Activated gamma-delta T cell (primary cell): ENCODE measurements around the gene GALR3.

Experiments used
- DNase-seq: peaks from one replicate; lab custom pipeline; 2025; lab: John Stamatoyannopoulos, UW

The GALR3 gene

DNA sequence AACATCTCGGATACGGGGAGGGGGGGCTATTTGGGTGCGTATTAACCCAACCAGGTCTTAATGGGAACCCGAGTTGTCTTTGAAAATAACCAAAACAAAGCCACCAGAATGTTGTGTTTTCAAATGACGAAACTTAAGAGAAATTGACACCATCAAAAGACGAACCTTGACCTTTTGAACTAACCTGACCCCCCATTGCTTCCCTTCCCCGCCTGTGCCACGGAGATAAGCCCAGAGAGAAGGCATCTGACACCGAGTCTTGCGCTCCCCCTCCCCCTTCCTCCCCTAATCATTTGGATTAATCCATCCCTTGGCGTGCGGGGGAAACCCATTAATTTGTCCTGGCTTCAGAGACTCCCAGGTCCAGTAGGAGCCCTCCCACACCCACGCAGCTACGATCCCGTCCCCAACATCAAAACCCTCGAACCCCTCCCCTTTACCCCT, 20.0 kb upstream of the GALR3 start:
- no peak for DNase-seq

DNA sequence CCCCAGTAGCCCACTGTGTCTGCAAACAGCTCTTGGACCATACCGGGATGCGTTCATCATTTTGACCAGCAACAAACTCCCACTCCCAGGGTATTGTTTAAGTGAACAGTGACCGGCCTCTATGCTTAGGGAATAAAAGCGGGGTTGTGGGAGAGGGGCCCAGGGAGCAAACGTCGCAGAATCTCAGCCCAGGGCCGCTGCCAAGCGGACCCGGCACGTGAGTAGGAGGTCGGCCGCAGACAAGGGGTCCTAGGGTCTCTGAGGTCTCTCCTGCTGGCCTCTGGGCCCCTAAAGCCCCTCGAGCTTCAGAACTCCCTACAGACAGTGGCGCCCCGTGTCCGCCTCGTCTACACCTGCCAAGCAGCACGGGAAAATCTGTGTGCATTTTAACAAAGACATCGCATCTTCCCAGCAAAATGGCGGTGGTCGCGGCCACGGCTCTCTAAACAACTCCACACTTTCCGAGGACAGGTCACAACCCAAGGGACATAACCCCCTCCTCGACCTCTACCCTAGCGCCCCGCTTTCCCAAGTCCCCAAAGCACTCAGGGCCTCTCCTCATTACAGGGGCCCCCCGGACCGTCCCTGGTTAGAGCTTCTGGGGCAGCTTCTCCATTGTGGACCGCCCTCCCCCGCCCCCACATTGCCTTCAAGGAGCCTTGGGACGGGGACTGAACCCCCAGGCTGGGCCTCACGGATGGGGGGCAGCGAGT, 19.4 kb upstream of the GALR3 start:
- no peak for DNase-seq

DNA sequence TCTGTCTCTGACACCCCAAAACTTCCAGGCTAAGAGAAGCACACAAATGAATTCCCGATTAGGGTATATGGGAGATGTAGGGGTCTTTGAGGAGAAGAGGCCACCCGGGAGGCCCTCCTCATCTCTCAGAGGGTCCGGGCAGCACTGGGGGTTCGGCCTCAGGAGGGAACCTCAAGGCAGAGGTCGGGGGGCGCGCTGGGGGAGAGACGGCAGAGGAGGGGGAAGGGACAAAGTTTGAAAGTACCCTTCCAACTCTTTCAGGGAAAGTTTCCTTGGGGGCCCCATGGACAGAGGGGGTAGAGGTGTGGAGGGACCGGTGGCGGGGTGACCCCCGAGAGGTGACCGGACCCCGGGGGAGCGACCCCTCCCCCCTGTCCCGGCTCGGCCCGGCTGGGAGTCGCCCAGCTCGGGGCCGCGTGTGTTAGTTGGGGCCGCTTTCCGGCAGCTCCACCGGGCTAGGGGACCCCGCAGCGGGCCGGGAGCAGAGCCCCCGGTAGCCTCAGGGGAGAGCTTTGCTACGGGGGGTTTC, 18.8 kb upstream of the GALR3 start:
- no peak for DNase-seq

DNA sequence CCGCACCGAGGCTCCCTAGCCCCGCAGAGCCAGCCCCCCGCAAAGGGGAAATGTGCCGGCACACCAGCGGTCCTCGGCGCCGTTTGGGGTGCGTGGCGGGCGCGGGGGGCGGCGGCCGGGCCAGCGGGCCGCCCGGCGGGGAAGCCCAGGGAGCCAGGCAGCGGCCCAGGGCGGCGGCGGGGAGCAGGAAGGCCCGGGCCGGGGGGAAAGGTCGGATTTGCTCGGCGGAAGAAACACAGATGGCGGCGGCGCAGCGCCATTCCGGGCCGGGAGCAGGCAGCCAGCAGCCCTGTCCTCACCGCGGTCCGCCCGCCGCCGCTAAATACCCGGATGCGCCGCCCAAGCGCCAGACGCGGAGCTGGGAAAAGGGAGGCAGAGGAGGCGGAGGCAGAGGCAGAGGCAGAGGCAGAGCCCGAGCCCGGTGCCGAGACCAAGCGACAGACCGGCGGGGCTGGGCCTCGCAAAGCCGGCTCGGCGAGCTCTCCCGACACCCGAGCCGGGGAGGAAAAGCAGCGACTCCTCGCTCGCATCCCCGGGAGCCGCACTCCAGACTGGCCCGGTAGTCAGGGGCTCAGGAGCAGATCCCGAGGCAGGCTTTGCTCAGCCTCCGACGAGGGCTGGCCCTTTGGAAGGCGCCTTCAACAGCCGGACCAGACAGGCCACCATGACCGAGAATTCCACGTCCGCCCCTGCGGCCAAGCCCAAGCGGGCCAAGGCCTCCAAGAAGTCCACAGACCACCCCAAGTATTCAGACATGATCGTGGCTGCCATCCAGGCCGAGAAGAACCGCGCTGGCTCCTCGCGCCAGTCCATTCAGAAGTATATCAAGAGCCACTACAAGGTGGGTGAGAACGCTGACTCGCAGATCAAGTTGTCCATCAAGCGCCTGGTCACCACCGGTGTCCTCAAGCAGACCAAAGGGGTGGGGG, 18.0 kb upstream of the GALR3 start:
- DNase-seq, result peak; percentile 43

DNA sequence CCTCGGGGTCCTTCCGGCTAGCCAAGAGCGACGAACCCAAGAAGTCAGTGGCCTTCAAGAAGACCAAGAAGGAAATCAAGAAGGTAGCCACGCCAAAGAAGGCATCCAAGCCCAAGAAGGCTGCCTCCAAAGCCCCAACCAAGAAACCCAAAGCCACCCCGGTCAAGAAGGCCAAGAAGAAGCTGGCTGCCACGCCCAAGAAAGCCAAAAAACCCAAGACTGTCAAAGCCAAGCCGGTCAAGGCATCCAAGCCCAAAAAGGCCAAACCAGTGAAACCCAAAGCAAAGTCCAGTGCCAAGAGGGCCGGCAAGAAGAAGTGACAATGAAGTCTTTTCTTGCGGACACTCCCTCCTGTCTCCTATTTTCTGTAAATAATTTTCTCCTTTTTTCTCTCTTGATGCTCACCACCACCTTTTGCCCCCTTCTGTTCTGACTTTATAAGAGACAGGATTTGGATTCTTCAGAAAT, 17.3 kb upstream of the GALR3 start:
- DNase-seq, result no peak

DNA sequence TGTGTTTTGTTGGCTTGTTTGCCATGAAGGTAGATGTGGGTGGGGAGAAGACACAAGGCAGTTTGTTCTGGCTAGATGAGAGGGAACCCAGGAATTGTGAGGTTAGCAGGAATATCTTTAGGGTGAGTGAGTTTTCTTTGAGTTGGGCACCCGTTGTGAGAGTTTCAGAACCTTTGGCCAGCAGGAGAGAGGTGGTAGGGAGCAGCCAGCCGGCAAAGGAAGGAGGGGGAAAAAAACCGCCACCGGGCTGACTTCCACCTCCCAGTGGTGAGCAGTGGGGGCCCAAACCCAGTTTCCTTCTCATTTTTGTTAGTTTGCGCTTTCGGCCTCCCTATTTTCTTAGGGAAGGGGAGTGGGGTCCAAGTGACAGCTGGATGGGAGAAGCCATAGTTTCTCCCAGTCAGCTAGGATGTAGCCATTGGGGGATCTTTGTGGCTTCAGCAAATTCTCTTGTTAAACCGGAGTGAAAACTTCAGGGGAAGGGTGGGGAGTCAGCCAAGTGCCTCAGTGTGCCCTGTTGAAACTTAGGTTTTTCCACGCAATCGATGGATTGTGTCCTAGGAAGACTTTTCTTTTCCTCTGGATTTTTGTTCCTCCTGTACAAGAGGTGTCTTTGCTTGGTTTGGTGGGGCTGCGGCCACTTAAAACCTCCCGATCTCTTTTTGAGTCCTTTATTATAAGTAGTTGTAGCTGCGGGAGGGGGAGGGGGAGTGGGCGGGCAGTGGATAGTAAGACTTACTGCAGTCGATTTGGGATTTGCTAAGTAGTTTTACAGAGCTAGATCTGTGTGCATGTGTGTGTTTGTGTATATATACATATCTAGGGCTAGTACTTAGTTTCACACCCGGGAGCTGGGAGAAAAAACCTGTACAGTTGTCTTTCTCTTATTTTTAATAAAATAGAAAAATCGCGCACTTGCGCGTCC, 16.5 kb upstream of the GALR3 start:
- DNase-seq, result no peak

DNA sequence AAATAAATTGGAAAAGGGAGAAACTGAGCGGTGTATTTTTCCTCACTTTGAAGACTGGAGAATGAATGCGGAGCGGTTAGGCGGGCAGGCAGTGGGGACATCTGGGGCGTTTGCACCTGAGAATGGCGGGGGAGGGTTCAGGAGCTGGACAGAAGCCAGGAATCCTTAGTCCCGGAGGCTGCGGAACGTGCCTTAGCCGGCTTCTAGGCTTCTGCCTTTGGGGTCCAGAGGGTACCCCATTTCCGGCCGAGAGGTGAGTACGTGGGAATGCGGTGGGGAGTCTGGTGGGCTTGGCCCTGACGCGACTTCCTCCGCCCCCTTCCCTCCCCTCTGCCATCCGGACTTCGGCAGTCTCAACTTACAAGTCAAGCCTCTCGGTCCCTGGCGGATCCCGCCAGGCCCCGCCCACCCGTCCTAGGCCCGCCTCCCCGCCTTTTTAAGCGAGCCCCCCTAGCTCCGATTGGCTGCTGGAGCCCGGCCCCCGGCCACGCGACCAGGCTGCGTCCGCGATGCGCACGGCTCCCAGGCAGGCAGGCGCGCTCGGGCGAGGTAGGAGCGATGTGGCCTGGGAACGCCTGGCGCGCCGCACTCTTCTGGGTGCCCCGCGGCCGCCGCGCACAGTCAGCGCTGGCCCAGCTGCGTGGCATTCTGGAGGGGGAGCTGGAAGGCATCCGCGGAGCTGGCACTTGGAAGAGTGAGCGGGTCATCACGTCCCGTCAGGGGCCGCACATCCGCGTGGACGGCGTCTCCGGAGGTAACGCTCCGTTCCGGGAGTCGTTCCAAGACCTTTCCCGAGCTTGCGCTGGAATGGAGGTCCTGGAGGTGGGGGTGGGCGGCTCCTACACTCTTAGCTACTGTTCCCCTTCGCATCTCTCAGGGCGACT, 15.5 kb upstream of the GALR3 start, which contains the start of gene GCAT:
GCAT (plus strand) TSS at position 525 of the 884 bp plus-strand sequence; CDS start at position 559, 34 bp downstream.
- peak; percentile 78 for DNase-seq

DNA sequence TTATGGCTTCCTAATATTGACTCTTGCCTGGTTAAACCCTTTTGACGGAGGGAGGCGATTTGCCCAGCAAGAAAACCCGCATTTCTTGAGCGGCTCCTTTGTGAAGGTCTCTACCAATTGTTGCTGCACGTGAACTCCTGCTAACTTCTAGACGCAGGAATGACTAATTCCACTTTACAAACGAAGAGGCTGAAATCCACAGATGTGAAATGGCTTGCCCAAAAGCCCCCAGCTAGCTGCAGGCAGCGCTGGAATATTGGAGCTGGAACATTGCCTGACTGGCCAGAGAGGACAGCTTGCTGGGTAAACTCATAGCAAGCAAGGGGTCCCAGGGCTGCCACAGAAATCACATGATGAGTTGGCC, 14.9 kb upstream of the GALR3 start:
- DNase-seq, result no peak

DNA sequence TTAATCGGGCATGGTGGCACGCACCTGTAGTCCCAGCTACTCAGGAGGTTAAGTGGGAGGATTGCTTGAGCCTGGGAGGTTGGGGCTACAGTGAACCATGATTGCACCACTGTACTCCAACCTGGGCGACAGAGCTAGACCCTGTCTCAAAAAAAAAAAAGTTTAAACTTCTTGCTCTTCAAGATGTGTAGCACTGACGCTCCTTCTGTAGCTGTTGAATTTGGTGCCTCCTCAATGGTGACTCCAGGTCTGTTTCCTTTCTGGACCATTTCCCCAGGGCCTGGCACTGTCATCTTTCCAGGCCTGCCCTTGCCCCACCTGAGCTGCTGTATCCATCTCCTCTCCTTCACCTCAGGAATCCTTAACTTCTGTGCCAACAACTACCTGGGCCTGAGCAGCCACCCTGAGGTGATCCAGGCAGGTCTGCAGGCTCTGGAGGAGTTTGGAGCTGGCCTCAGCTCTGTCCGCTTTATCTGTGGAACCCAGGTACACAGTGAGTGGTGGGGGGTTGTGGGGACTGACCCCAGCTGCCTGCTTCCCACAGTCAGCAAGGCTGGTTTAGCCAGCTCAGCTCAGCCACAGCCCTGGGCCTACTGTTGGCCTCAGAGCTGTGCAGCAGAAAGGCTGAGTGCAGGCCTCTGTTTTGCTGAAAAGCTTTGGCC, 13.4 kb upstream of the GALR3 start:
- no peak for DNase-seq

DNA sequence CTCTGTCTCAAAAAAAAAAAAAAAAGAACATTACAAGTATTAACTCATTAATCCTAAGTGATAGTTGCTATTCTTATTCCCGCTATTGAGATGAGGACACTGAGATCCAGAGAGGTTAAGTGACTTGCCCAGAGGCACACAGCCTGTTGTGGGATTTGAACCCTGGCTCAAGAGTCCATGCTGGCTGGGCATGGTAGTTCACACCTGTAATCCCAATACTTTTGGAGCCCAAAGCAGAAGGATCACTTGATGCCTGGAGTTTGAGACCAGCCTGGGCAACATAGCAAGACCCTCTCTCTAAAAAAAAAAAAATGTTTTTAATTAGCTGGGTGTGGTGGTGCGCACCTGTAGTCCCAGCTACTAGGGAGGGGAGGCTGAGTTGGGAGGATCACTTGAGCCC, 11.3 kb upstream of the GALR3 start:
- DNase-seq, result no peak

DNA sequence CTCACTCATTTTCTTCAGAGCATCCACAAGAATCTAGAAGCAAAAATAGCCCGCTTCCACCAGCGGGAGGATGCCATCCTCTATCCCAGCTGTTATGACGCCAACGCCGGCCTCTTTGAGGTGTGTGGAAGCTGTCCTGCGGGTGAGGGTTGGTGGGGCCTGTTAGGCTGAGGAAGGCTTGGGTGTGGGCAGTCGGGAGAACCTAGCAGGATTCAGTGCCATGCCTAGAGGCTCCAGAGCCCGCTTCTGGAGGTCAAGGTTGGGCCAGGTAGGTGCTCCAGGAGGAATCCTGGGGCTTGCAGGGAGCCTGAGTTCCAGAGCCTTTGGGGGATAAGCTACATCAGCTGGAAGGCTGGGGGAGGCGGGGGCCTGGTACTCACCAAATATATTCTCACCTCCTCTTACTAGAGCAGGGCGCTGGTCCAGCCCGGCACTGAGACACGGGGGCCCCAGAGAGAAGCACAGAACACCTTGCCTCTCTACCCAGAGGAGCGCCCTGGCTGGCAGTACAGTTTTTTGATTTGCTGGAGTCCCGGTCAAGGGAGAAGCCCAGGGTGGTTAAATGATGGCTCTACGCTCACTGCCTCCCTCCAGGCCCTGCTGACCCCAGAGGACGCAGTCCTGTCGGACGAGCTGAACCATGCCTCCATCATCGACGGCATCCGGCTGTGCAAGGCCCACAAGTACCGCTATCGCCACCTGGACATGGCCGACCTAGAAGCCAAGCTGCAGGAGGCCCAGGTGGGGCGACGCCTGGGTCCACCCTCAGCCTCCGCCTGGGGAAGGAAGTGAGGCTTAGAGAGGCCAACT, 10.1 kb upstream of the GALR3 start:
- DNase-seq, result no peak

DNA sequence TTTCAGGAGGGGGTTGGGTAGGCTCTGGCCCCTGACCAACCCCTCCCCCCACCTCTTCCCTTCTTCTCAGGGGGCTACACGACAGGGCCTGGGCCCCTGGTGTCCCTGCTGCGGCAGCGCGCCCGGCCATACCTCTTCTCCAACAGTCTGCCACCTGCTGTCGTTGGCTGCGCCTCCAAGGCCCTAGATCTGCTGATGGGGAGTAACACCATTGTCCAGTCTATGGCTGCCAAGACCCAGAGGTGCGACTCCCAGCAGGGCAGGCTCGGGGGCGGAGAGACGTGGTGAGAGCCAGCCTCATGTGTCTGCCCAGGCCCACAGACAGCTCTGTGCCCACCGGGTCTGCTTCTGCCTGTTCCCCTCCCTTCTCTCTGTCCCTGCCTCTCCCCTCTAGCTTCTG, 7.6 kb upstream of the GALR3 start:
- DNase-seq, result no peak

DNA sequence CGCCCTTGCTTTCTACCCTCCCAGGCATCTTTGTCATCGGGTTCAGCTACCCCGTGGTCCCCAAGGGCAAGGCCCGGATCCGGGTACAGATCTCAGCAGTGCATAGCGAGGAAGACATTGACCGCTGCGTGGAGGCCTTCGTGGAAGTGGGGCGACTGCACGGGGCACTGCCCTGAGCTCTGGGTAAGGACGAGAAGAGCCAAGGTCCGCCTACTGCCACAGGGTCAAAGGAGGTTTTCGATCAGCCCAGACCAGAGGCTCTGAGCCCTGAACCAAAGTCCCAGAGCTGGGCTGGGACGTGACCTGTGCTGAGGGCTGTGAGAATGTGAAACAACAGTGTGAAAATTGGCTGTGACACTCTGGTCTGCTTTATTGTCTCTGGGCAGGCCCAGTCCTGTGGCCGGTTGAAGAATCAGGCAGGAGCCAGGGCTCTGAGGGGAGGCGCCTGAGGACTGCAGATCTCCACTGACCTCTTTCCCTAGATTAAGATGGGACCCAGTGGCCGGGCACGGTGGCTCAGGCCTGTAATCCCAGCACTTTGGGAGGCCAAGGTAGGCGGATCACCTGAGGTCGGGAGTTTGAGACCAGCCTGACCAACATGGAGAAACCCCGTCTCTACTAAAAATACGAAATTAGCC, 6.5 kb upstream of the GALR3 start:
- DNase-seq, result no peak

DNA sequence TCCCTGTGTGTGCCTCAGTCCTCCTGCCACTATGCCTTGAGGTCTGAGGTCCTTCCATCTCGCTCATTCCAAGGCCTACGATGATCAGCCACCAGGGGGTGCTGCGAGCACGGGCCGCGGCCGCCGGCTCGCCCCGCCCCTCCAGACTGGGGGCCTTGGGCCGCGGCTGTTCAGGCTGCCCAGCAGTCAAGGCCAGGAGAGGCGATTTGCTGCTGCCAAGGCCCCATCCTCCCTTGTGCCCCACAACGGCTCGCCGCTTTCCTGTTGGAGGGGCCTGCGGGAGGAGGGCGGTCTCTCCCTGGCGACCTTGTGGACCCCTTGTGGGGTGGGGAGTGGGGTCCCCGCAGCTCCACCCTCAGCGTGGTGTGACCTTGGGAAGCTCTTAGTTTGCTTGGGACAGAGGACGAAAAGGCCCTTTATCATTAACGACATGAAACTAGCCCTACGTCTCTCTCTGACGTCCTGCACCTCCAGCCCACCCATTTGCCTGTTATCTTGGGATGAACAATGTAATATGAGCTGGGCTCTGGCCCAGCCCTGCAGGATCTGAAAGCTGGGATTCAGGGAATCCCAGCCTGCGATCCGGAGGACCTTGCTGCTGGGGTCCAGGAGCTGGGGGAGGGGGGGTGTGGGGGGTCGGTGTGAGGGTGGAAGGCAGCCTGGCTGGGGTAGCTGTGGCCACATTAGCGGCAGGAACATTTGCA, 5.3 kb upstream of the GALR3 start:
- peak; percentile 44 for DNase-seq

DNA sequence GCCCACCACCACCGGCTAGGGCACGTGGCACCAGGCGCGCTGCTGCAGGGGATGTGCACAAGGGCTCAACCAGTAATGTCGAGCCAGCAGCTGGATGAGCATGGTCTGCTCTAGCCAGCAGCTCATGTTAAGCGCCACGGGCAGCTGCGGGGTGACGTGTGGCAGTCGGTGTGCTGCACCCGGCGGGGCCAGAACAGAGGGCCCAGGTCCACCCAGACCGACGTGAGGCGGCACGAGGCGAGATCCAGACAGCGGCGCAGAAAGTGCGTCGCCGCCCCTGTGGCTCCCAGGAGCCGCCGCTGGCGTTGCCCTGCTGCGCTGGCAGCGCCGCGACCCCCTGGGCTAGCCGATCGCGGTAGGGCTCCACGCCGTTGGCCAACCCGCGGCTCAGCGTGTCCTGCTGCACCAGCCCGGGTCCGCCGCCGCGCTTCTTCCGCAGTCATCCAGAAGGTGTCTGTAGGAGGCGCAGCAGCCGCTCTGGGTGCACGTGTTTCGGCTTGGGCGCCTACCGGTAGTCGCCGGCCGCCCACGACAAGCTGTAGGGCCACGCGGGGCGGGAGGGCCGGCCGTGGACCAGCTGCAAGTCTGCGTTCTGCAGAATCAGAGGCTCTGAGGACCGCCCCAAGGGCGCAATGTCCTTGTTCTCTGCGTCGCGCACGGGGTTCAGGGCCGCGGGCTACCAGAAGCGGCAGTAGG, 4.6 kb upstream of the GALR3 start:
- peak; percentile 33 for DNase-seq

DNA sequence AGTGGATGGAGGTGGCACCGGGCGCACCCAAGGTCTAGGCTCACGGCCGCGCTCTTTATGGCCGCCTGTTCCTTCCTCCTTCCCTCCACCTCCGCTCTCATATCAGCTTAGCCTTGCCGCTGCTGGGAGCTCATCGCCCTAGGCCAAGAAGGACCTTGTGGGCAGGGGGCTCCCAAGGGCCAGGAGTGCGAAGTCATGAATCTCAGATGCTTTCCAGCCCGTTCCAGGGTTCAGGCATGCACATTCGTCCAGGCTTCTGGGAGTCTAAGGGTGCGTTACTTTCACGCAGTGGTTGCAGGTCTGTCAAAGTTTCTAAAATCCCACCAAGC, 4.1 kb upstream of the GALR3 start:
- no peak for DNase-seq

DNA sequence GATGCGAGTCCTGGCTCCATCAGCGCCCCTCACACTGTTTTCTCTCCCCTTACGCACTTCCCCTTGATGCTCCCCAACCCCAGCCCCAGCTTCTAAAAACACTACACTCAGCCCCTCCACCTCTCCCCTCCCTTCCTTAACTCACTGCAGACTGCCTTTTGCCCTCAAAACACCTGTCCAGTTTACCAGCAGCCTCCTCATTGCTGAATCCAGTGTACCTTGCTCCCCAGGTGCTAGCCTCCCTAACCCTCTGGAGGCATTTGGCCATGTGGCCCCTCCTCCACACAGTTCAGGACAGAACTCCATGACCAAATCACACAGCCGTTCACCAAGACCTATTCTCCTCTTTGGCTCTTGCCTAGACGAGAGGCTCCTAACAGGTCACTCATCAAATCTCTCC, 2.8 kb upstream of the GALR3 start:
- DNase-seq, result no peak
